Liver (tissue), 9 donors: ENCODE results near the gene ANKRD34B. TPM values are rescaled to one million over a fixed set of nuclear protein-coding genes. Genes with fewer than 3 reads are reported as not detected.

Experiments used
- DNase-seq: peaks from one replicate; pipeline ENCODE4 v3.0.0-alpha.2; 2017; ENCODE audit warnings: low spot score
- H3K27ac ChIP-seq, 2 donors: one replicate each; pipeline ENCODE4 v1.7.0; 2013; ENCODE audit warnings: inconsistent platforms in 2 of 2, low read length in 2 of 2, control low read depth in 1 of 2, low read depth in 1 of 2, mild to moderate bottlenecking in 1 of 2
- H3K27me3 ChIP-seq, 4 donors: one replicate each; pipeline versions ENCODE4 v1.6.1 to v1.7.0; 2013; ENCODE audit warnings: low read length in 3 of 4, inconsistent platforms in 1 of 4, mild to moderate bottlenecking in 1 of 4, moderate library complexity in 1 of 4; ENCODE audit not compliant: control insufficient read depth in 4 of 4, insufficient read depth in 4 of 4
- H3K36me3 ChIP-seq, 4 donors: one replicate each; pipeline versions ENCODE4 v1.6.1 to v1.7.0; 2013; ENCODE audit warnings: low read length in 3 of 4, mild to moderate bottlenecking in 3 of 4, low read depth in 1 of 4, moderate library complexity in 1 of 4; ENCODE audit not compliant: control insufficient read depth in 4 of 4, insufficient read depth in 3 of 4
- H3K4me1 ChIP-seq, 4 donors: one replicate each; pipeline versions ENCODE4 v1.6.1 to v1.7.0; 2013; ENCODE audit warnings: low read length in 3 of 4, mild to moderate bottlenecking in 3 of 4, moderate library complexity in 1 of 4; ENCODE audit not compliant: control insufficient read depth in 4 of 4, insufficient read depth in 4 of 4
- H3K4me3 ChIP-seq, 3 donors: one replicate each; pipeline versions ENCODE4 v1.6.1 to v1.7.0; 2013; ENCODE audit warnings: low read length in 3 of 3, control low read depth in 1 of 3, low read depth in 1 of 3, mild to moderate bottlenecking in 1 of 3
- H3K9ac ChIP-seq, 2 donors: one replicate each; pipeline ENCODE4 v1.7.0; 2013; ENCODE audit warnings: low read length in 2 of 2, mild to moderate bottlenecking in 2 of 2, moderate library complexity in 2 of 2, control low read depth in 1 of 2, low read depth in 1 of 2
- H3K9me3 ChIP-seq, 4 donors: one replicate each; pipeline versions ENCODE4 v1.6.1 to v1.7.0; 2013; ENCODE audit warnings: low read length in 3 of 4; ENCODE audit not compliant: control insufficient read depth in 4 of 4
- ATF3 ChIP-seq: IDR thresholded peaks from 2 replicates; pipeline ENCODE4 v1.6.1; 2016; ENCODE audit warnings: antibody characterized with exemption
- CTCF ChIP-seq: fragments of 150-350 bp; IDR thresholded peaks from 2 replicates; pipeline ENCODE4 v1.5.1; 2017; ENCODE audit warnings: improper control_type of control experiment, low read depth, low read length; ENCODE audit not compliant: missing input control
- EGR1 ChIP-seq, 2 donors: IDR thresholded peaks; 2 replicates each; pipeline ENCODE4 v1.6.1; 2016 to 2018; ENCODE audit warnings: antibody characterized with exemption in 2 of 2, low read depth in 2 of 2
- FOXA1 ChIP-seq: IDR thresholded peaks from 2 replicates; pipeline ENCODE4 v1.6.1; 2016; ENCODE audit warnings: antibody characterized with exemption
- FOXA2 ChIP-seq: IDR thresholded peaks from 2 replicates; pipeline ENCODE4 v1.6.1; 2016; ENCODE audit warnings: antibody characterized with exemption
- GABPA ChIP-seq, 2 donors: IDR thresholded peaks in 1 of 2; conservative IDR thresholded peaks in 1 of 2; 2 replicates each; pipeline ENCODE4 v1.6.1; 2016; ENCODE audit warnings: antibody characterized with exemption in 2 of 2, mild to moderate bottlenecking in 1 of 2, moderate library complexity in 1 of 2
- HNF4A ChIP-seq, 2 donors: conservative IDR thresholded peaks; 2 replicates each; pipeline ENCODE4 v1.6.1; 2016; ENCODE audit warnings: antibody characterized with exemption in 2 of 2, mild to moderate bottlenecking in 2 of 2
- HNF4G ChIP-seq: IDR thresholded peaks from 2 replicates; pipeline ENCODE4 v1.6.1; 2016; ENCODE audit warnings: antibody characterized with exemption
- JUND ChIP-seq, 2 donors: IDR thresholded peaks; 2 replicates each; pipeline ENCODE4 v1.6.1; 2016; ENCODE audit warnings: antibody characterized with exemption in 2 of 2
- NR2F2 ChIP-seq: IDR thresholded peaks from 2 replicates; pipeline ENCODE4 v1.6.1; 2016; ENCODE audit warnings: antibody characterized with exemption
- RAD21 ChIP-seq, 2 donors: IDR thresholded peaks; 2 replicates each; pipeline ENCODE4 v1.6.1; 2016; ENCODE audit warnings: antibody characterized with exemption in 2 of 2, mild to moderate bottlenecking in 2 of 2
- REST ChIP-seq: IDR thresholded peaks from 2 replicates; pipeline ENCODE4 v1.6.1; 2016; ENCODE audit warnings: antibody characterized with exemption, mild to moderate bottlenecking
- RXRA ChIP-seq, 2 donors: IDR thresholded peaks; 2 replicates each; pipeline ENCODE4 v1.6.1; 2017 to 2018; ENCODE audit warnings: antibody characterized with exemption in 2 of 2, mild to moderate bottlenecking in 1 of 2
- SP1 ChIP-seq: IDR thresholded peaks from 2 replicates; pipeline ENCODE4 v1.6.1; 2018; ENCODE audit warnings: antibody characterized with exemption, mild to moderate bottlenecking
- TAF1 ChIP-seq: conservative IDR thresholded peaks from 2 replicates; pipeline ENCODE4 v1.6.1; 2016; ENCODE audit warnings: antibody characterized with exemption, mild to moderate bottlenecking
- YY1 ChIP-seq: IDR thresholded peaks from 2 replicates; pipeline ENCODE4 v1.6.1; 2016; ENCODE audit warnings: antibody characterized with exemption, mild to moderate bottlenecking
- WGBS: extraction: QIAGEN DNeasy Blood & Tissue Kit; methylation state at CpG from one replicate; pipeline ENCODE4 v1.1.7; 2013; 5-methylcytosine and 5-hydroxymethylcytosine counted together
- polyA plus RNA-seq, 2 donors: library from polyadenylated mRNA; stranded (reverse) in 1 of 2; unstranded in 1 of 2; fragments of 200-250 nt in 1 of 2; fragments of >200 nt in 1 of 2; fragmentation: Nextera tagmentation in 1 of 2; extraction: Ambion mirVana in 1 of 2; gene quantifications; one replicate each; pipeline versions ENCODE4 v1.2.1 to v1.2.3, GENCODE V29; 2013 to 2015
- total RNA-seq, 2 donors: library from RNA; depleted of rRNA; stranded (reverse); fragments of >200 nt; gene quantifications; one replicate each; pipeline ENCODE4 v1.2.3, GENCODE V29; 2014
- TF ChIP-seq, protein P1 (sequence below): IDR thresholded peaks from 2 replicates; pipeline ENCODE4 v1.6.1; 2016; ENCODE audit warnings: antibody characterized with exemption
- TF ChIP-seq, protein P2 (sequence below): IDR thresholded peaks from 2 replicates; pipeline ENCODE4 v1.6.1; 2016; ENCODE audit warnings: antibody characterized with exemption
- donor health status: healthy.
- donor health status: healthy.
- donor health status: healthy.
- donor health status: healthy.
- donor health status: healthy.

Gene ANKRD34B
- total RNA-seq (under 1 TPM in 1 of 2 donors, not detected in 1; 0.05 TPM), polyA plus RNA-seq (under 1 TPM in 1 of 2 donors, not detected in 1; 0.04 TPM)

DNA sequence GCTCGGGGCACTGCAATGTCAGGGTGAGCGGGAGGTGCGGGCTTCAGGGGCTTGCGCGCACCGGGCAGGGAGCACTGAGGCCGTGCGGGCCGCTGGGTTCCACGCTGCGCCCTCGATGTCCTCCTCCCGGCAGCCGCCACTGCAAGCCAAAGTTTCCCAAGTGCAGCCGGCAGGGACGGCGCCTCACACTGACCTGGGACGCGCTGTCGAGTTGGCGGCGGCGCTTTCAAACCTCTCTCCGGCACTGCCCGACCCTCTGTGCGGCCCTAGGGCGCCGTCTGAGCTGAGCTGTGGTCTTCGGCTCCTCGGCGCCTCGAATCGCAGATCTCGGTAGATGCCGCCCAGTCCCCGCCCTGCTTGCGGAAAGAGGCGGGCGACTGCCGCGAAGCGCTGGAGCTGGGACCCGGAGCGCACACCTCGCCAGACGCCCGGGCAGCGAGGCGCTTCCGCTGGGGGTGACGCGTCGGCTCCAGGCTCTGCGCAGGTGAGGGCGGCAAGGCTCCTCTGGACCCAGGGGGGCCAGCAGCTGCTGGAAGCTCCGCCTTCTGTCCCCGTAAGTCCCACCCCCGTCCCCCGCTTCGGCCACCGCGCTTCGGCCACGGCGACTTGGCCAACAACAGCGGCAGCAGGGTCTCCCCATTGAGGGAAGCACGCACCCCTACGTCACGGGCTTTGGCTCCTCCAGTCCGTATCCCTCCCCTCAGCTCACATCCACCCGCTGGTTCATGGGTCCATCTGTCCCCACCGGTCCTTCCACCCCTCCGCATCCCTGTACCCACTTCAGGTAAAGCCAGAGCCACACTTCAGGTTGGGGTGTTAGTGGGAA lies at the start of gene ANKRD34B:
ANKRD34B (minus strand) TSS at position 320 of the 826 bp plus-strand sequence. CDS start 10,261 bp downstream, outside the sequence.
- Histone ChIP-seq H3K27ac (no peak within 1 kb of the TSS), H3K36me3 (no peaks in the 10 kb centered on the region), H3K4me3 (peak within 1 kb of the TSS; percentile 56 to 59 (median 58)), H3K4me1 (peaks cover 8 to 20% (median 17%) of the 10 kb centered on the region in 4 donors), H3K9ac (no peak within 1 kb of the TSS), H3K27me3 (peaks cover 0 to 16% (median 12%) of the 10 kb centered on the region in 4 donors), H3K9me3 (no peaks in the 10 kb centered on the region)
- TF ChIP-seq FOXA1 = no peak
- no peak for TF ChIP-seq EGR1 (IDR thresholded peaks at IDR 0.05; ENCODE audit: low read depth in 2 of 2)
- no peak for TF ChIP-seq HNF4G
- no peak for TF ChIP-seq YY1
- 4% methylated on average over 73 of the region's 73 CpGs for WGBS
- DNase-seq = no peak

GRCh38 chr5:80619086-80619485 lies 49.0 kb upstream of the ANKRD34B start:
- H3K36me3 ChIP-seq = no peaks in the 10 kb centered on the region
- WGBS = 91% methylated on average over 1 of the region's 1 CpG

More at GRCh38 chr5:80619086-80619485, 49.0 kb upstream of the ANKRD34B start:
- Histone ChIP-seq H3K27ac (no peak overlapping the region), H3K9ac (no peak overlapping the region), H3K27me3 (no peaks in the 10 kb centered on the region), H3K9me3 (no peaks in the 10 kb centered on the region), H3K4me1 (peaks cover 0 to 4% (median 0%) of the 10 kb centered on the region in 4 donors), H3K4me3 (no peak overlapping the region)
- DNase-seq = no peak
- TF ChIP-seq JUND (IDR thresholded peaks at IDR 0.05) (no peak), NR2F2 (no peak), FOXA2 (no peak), RXRA (IDR thresholded peaks at IDR 0.05) (no peak), HNF4G (no peak), SP1 (no peak), RAD21 (IDR thresholded peaks at IDR 0.05) (no peak), REST (no peak), GABPA (IDR thresholded peaks at IDR 0.05 in 1 of 2, conservative IDR thresholded peaks at IDR 0.05 in 1 of 2) (no peak), YY1 (no peak), ATF3 (no peak), HNF4A (conservative IDR thresholded peaks at IDR 0.05) (no peak), TAF1 (no peak), CTCF (no peak)
- TF ChIP-seq, protein P1, sequence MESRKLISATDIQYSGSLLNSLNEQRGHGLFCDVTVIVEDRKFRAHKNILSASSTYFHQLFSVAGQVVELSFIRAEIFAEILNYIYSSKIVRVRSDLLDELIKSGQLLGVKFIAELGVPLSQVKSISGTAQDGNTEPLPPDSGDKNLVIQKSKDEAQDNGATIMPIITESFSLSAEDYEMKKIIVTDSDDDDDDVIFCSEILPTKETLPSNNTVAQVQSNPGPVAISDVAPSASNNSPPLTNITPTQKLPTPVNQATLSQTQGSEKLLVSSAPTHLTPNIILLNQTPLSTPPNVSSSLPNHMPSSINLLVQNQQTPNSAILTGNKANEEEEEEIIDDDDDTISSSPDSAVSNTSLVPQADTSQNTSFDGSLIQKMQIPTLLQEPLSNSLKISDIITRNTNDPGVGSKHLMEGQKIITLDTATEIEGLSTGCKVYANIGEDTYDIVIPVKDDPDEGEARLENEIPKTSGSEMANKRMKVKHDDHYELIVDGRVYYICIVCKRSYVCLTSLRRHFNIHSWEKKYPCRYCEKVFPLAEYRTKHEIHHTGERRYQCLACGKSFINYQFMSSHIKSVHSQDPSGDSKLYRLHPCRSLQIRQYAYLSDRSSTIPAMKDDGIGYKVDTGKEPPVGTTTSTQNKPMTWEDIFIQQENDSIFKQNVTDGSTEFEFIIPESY = no peak
- TF ChIP-seq, protein P2, sequence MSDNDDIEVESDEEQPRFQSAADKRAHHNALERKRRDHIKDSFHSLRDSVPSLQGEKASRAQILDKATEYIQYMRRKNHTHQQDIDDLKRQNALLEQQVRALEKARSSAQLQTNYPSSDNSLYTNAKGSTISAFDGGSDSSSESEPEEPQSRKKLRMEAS = no peak
